Panc1 (cell line): Measurements from ENCODE around the gene SLC27A2.

Experiments
- POLR2AphosphoS5 ChIP-seq: IDR thresholded peaks from 2 replicates; pipeline ENCODE4 v1.6.1; 2012; ENCODE audit warnings: mild to moderate bottlenecking, low read depth, low read length, moderate library complexity
- SIN3A ChIP-seq: IDR thresholded peaks from 2 replicates; pipeline ENCODE4 v1.6.1; 2012; ENCODE audit warnings: low read depth, mild to moderate bottlenecking, low read length, moderate library complexity, borderline replicate concordance; ENCODE audit not compliant: insufficient read depth
- TCF7L2 ChIP-seq: IDR thresholded peaks from 2 replicates; pipeline ENCODE4 v1.6.1; 2011; ENCODE audit warnings: mild to moderate bottlenecking, low read depth, low read length, inconsistent platforms
- TF ChIP-seq, protein P1 (sequence below): fragments of 450-650 bp; IDR thresholded peaks from 2 replicates; pipeline ENCODE4 v1.5.1; 2017; ENCODE audit warnings: mild to moderate bottlenecking
- TF ChIP-seq, protein P2 (sequence below), 2 experiments: IDR thresholded peaks; 2 replicates each; pipeline ENCODE4 v1.6.1; 2011 to 2012; ENCODE audit warnings: low read depth in 2 of 2, control low read depth in 1 of 2, low read length in 1 of 2, mild to moderate bottlenecking in 1 of 2, moderate library complexity in 1 of 2; ENCODE audit not compliant: insufficient read depth in 1 of 2

DNA sequence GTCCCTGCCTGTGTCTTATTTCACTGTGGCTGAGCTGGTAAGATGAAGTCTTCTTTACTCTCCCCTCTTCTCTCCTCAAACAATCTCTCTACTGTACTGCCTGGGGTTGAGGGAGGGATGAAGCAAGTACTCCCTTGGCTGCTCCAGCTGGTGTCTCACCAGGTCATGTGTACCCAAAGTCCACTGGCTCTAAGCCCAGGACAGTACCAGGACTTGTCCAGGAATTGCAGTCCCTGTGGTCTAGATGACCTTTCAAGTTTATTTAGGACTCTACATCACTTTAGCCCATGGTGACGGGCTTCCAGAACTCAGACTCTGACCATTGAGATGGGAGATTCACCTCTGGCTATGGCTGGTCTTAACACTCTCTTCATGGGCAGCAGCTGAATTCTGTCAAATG, 17.5 kb upstream of the SLC27A2 start:
- TF ChIP-seq, protein P1, sequence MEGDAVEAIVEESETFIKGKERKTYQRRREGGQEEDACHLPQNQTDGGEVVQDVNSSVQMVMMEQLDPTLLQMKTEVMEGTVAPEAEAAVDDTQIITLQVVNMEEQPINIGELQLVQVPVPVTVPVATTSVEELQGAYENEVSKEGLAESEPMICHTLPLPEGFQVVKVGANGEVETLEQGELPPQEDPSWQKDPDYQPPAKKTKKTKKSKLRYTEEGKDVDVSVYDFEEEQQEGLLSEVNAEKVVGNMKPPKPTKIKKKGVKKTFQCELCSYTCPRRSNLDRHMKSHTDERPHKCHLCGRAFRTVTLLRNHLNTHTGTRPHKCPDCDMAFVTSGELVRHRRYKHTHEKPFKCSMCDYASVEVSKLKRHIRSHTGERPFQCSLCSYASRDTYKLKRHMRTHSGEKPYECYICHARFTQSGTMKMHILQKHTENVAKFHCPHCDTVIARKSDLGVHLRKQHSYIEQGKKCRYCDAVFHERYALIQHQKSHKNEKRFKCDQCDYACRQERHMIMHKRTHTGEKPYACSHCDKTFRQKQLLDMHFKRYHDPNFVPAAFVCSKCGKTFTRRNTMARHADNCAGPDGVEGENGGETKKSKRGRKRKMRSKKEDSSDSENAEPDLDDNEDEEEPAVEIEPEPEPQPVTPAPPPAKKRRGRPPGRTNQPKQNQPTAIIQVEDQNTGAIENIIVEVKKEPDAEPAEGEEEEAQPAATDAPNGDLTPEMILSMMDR = no peak
- TF ChIP-seq, protein P2, sequence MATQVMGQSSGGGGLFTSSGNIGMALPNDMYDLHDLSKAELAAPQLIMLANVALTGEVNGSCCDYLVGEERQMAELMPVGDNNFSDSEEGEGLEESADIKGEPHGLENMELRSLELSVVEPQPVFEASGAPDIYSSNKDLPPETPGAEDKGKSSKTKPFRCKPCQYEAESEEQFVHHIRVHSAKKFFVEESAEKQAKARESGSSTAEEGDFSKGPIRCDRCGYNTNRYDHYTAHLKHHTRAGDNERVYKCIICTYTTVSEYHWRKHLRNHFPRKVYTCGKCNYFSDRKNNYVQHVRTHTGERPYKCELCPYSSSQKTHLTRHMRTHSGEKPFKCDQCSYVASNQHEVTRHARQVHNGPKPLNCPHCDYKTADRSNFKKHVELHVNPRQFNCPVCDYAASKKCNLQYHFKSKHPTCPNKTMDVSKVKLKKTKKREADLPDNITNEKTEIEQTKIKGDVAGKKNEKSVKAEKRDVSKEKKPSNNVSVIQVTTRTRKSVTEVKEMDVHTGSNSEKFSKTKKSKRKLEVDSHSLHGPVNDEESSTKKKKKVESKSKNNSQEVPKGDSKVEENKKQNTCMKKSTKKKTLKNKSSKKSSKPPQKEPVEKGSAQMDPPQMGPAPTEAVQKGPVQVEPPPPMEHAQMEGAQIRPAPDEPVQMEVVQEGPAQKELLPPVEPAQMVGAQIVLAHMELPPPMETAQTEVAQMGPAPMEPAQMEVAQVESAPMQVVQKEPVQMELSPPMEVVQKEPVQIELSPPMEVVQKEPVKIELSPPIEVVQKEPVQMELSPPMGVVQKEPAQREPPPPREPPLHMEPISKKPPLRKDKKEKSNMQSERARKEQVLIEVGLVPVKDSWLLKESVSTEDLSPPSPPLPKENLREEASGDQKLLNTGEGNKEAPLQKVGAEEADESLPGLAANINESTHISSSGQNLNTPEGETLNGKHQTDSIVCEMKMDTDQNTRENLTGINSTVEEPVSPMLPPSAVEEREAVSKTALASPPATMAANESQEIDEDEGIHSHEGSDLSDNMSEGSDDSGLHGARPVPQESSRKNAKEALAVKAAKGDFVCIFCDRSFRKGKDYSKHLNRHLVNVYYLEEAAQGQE (IDR thresholded peaks at IDR 0.05; ENCODE audit: insufficient read depth in 1 of 2, low read depth in 2 of 2, low read length in 1 of 2) = no peak
- no peak for TF ChIP-seq TCF7L2
- TF ChIP-seq POLR2AphosphoS5 = no peak
- TF ChIP-seq SIN3A = no peak
